Measurements from ENCODE around the gene PTPN21. TPM values are rescaled to one million over a fixed set of nuclear protein-coding genes. Genes with fewer than 3 reads are reported as not detected.

Gene PTPN21
- total RNA-seq, 1 experiment from 2014 or later = 27.7 TPM

DNA sequence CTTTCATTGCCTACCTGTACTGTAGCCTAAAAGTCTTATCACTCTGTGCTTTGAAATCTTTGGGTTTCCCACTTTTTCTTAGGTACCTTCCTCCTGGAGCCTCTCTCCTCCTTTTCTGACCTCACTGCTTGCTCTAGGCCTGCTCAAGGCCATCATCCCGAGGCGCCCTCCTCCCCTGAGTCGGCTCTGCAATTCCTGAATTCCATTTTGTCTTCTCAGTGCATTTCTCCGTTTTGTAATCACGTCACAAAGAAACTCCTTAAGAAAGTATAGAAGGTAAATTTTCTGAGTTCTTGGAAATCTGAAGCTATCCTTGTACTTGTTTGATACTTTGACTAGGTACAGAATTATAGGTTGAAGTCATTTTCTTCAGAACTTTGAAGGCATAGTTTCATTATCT lies 33.3 kb upstream of the PTPN21 start:
- Mint-ChIP-seq H3K9me3 (ENCODE audit: unreplicated experiment) (no peaks in the 10 kb centered on the region), H3K4me3 (ENCODE audit: unreplicated experiment) (no peak overlapping the region), H3K27me3 (ENCODE audit: insufficient read depth, unreplicated experiment) (no peaks in the 10 kb centered on the region), H3K36me3 (ENCODE audit: insufficient read depth, unreplicated experiment) (peaks cover 85% of the 10 kb centered on the region), H3K27ac (ENCODE audit: unreplicated experiment) (no peak overlapping the region), H3K4me1 (ENCODE audit: low read depth, unreplicated experiment) (peaks cover 15% of the 10 kb centered on the region)
- ChIA-PET POLR2A (no interaction called here), CTCF (no interaction called here)
- no peaks in the 10 kb centered on the region for H3K27me3 ChIP-seq (replicated peaks; ENCODE audit: control insufficient read depth, insufficient read depth, low read length)
- DNase-seq = no peak
- no peaks in the 10 kb centered on the region for H3K4me1 ChIP-seq
- intact Hi-C loops (cut with micrococcal nuclease; ENCODE audit: unreplicated experiment) = no loop called here
- no TSS peak for BruUV-seq (replicated peaks)
- no peaks in the 10 kb centered on the region for H3K9me3 ChIP-seq
- no peak overlapping the region for H3K4me3 ChIP-seq (ENCODE audit: low read depth, low read length)
- H3K36me3 ChIP-seq (ENCODE audit: control insufficient read depth, insufficient read depth, low read length) = peaks cover 2% of the 10 kb centered on the region; the same call in 1 of the 2 replicates
- TF ChIP-seq, protein P1, sequence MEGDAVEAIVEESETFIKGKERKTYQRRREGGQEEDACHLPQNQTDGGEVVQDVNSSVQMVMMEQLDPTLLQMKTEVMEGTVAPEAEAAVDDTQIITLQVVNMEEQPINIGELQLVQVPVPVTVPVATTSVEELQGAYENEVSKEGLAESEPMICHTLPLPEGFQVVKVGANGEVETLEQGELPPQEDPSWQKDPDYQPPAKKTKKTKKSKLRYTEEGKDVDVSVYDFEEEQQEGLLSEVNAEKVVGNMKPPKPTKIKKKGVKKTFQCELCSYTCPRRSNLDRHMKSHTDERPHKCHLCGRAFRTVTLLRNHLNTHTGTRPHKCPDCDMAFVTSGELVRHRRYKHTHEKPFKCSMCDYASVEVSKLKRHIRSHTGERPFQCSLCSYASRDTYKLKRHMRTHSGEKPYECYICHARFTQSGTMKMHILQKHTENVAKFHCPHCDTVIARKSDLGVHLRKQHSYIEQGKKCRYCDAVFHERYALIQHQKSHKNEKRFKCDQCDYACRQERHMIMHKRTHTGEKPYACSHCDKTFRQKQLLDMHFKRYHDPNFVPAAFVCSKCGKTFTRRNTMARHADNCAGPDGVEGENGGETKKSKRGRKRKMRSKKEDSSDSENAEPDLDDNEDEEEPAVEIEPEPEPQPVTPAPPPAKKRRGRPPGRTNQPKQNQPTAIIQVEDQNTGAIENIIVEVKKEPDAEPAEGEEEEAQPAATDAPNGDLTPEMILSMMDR (IDR thresholded peaks at IDR 0.05; ENCODE audit: insufficient read depth in 1 of 2, low read depth in 1 of 2, low read length in 1 of 2, severe bottlenecking in 1 of 2, unreplicated experiment in 1 of 2) = no peak

DNA sequence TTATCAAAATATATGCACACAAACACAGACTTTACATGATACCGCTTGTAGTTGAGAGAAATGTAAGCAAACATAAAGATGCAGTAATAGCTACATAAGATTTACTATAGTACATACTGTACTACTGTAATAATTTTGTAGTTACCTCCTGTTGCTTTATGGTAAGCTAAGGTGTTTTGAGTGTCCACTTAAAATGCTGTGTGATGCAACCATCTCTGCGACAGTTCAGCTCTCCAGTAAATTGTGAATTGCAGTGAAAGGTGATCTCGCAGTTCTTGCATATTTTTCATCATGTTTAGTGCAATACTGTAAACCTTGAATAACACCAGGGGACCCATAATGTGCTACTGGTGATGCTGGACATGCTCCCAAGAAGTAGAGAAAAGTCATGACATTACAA lies 29.6 kb upstream of the PTPN21 start:
- H3K36me3 ChIP-seq (ENCODE audit: control insufficient read depth, insufficient read depth, low read length) = no peaks in the 10 kb centered on the region; the same call in 1 of the 2 replicates
- intact Hi-C loops (cut with micrococcal nuclease; ENCODE audit: unreplicated experiment) = no loop called here
- H3K4me3 Mint-ChIP-seq (ENCODE audit: unreplicated experiment) = no peak overlapping the region
- CTCF ChIA-PET = no interaction called here
- no peak overlapping the region for H3K4me3 ChIP-seq (ENCODE audit: low read depth, low read length)
- no TSS peak for BruUV-seq (replicated peaks)
- H3K27ac Mint-ChIP-seq (ENCODE audit: unreplicated experiment) = no peak overlapping the region
- H3K9me3 ChIP-seq = no peaks in the 10 kb centered on the region
- peaks cover 75% of the 10 kb centered on the region for H3K36me3 Mint-ChIP-seq (ENCODE audit: insufficient read depth, unreplicated experiment)
- no peak for DNase-seq
- H3K9me3 Mint-ChIP-seq (ENCODE audit: unreplicated experiment) = no peaks in the 10 kb centered on the region
- no peaks in the 10 kb centered on the region for H3K27me3 ChIP-seq (replicated peaks; ENCODE audit: control insufficient read depth, insufficient read depth, low read length)
- POLR2A ChIA-PET = no interaction called here
- H3K27me3 Mint-ChIP-seq (ENCODE audit: insufficient read depth, unreplicated experiment) = no peaks in the 10 kb centered on the region
- H3K4me1 Mint-ChIP-seq (ENCODE audit: low read depth, unreplicated experiment) = peaks cover 6% of the 10 kb centered on the region
- H3K4me1 ChIP-seq = no peaks in the 10 kb centered on the region
- TF ChIP-seq, protein P1 (IDR thresholded peaks at IDR 0.05; ENCODE audit: insufficient read depth in 1 of 2, low read depth in 1 of 2, low read length in 1 of 2, severe bottlenecking in 1 of 2, unreplicated experiment in 1 of 2) = no peak

DNA sequence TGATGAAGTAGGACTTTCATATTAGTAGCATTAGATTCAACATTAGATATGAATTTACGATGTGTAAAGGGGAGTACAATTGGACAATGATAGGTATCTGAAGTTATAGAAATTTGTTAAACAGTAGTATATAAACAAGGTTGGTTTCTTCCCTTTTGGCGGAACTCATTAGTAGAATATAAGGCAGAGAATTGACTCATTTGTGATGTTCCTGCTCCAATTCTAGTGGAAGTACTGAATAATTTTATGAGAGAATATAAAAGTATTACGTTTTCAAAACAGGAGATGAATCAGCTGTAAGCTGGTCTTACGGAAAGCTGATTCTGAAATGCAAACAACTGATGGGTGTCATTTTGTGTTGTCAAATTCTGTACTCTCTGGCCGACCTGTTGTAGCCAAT lies 21.4 kb upstream of the PTPN21 start:
- Mint-ChIP-seq H3K27me3 (ENCODE audit: insufficient read depth, unreplicated experiment) (no peaks in the 10 kb centered on the region), H3K4me3 (ENCODE audit: unreplicated experiment) (no peak overlapping the region), H3K27ac (ENCODE audit: unreplicated experiment) (no peak overlapping the region), H3K4me1 (ENCODE audit: low read depth, unreplicated experiment) (no peaks in the 10 kb centered on the region), H3K9me3 (ENCODE audit: unreplicated experiment) (no peaks in the 10 kb centered on the region), H3K36me3 (ENCODE audit: insufficient read depth, unreplicated experiment) (peaks cover 91% of the 10 kb centered on the region)
- TF ChIP-seq, protein P1 (IDR thresholded peaks at IDR 0.05; ENCODE audit: insufficient read depth in 1 of 2, low read depth in 1 of 2, low read length in 1 of 2, severe bottlenecking in 1 of 2, unreplicated experiment in 1 of 2) = no peak
- no peaks in the 10 kb centered on the region for H3K27me3 ChIP-seq (replicated peaks; ENCODE audit: control insufficient read depth, insufficient read depth, low read length)
- intact Hi-C loops (cut with micrococcal nuclease; ENCODE audit: unreplicated experiment) = no loop called here
- H3K4me1 ChIP-seq = no peaks in the 10 kb centered on the region
- DNase-seq = no peak
- no peak overlapping the region for H3K4me3 ChIP-seq (ENCODE audit: low read depth, low read length)
- BruUV-seq (replicated peaks) = no TSS peak
- H3K36me3 ChIP-seq (ENCODE audit: control insufficient read depth, insufficient read depth, low read length) = no peaks in the 10 kb centered on the region; the same call in 1 of the 2 replicates
- ChIA-PET CTCF (no interaction called here), POLR2A (no interaction called here)
- H3K9me3 ChIP-seq = no peaks in the 10 kb centered on the region

All from Caco-2 (cell line).